Loucy (cell line): ENCODE results near the gene CTDSPL.
A peak's percentile ranks its signal among the peaks of the same experiment; 100 is the strongest.

Experiments used
- H2AFZ ChIP-seq: fragments of 200-600 bp; sonication (generic); 2 replicates; pipeline ENCODE4 v1.6.0; 2016; ENCODE audit warnings: antibody characterized with exemption, mild to moderate bottlenecking, low read length, moderate library complexity
- H3F3A ChIP-seq: fragments of 200-600 bp; 2 replicates; pipeline ENCODE4 v1.6.0; 2016; ENCODE audit warnings: antibody characterized with exemption, low read depth, mild to moderate bottlenecking
- H3K27me3 ChIP-seq: fragments of 200-600 bp; sonication (generic); 2 replicates; pipeline ENCODE4 v1.6.1; 2014; ENCODE audit warnings: low read length, mild to moderate bottlenecking; ENCODE audit not compliant: insufficient read depth, poor library complexity, severe bottlenecking
- H3K36me3 ChIP-seq: fragments of 200-600 bp; sonication (generic); 2 replicates; pipeline ENCODE4 v1.6.1; 2016; ENCODE audit warnings: low read length; ENCODE audit not compliant: insufficient read depth
- H3K4me1 ChIP-seq: fragments of 200-600 bp; sonication (generic); 2 replicates; pipeline ENCODE4 v1.5.1; 2014; ENCODE audit warnings: low read length, mild to moderate bottlenecking; ENCODE audit not compliant: insufficient read depth, poor library complexity, severe bottlenecking
- H3K4me2 ChIP-seq: fragments of 200-600 bp; sonication (generic); 2 replicates; pipeline ENCODE4 v1.6.0; 2014; ENCODE audit warnings: antibody characterized with exemption, low read length, low read depth, mild to moderate bottlenecking; ENCODE audit not compliant: poor library complexity, severe bottlenecking
- H3K4me3 ChIP-seq: fragments of 200-600 bp; sonication (generic); 2 replicates; pipeline ENCODE4 v1.5.1; 2014; ENCODE audit warnings: low read length, mild to moderate bottlenecking, mixed read lengths; ENCODE audit not compliant: poor library complexity, severe bottlenecking
- H3K79me2 ChIP-seq: fragments of 200-600 bp; sonication (generic); 2 replicates; pipeline ENCODE4 v1.6.1; 2014; ENCODE audit warnings: low read length; ENCODE audit not compliant: insufficient read depth
- H3K9ac ChIP-seq: fragments of 200-600 bp; sonication (generic); 2 replicates; pipeline ENCODE4 v1.6.0; 2014; ENCODE audit warnings: mild to moderate bottlenecking, low read depth, low read length, moderate library complexity; ENCODE audit not compliant: poor library complexity, severe bottlenecking
- H3K9me2 ChIP-seq: fragments of 200-600 bp; sonication (generic); replicated peaks from 2 replicates; pipeline ENCODE4 v1.6.1; 2016; ENCODE audit warnings: low read depth, low read length, mixed read lengths
- H3K9me3 ChIP-seq: fragments of 200-600 bp; sonication (generic); 2 replicates; pipeline ENCODE4 v1.6.1; 2014; ENCODE audit warnings: mild to moderate bottlenecking, antibody characterized with exemption, low read length, low read depth; ENCODE audit not compliant: insufficient read depth
- H4K20me1 ChIP-seq: fragments of 200-600 bp; sonication (generic); 2 replicates; pipeline ENCODE4 v1.6.0; 2014; ENCODE audit warnings: antibody characterized with exemption, low read length, mild to moderate bottlenecking; ENCODE audit not compliant: insufficient read depth, poor library complexity, severe bottlenecking
- EZH2phosphoT487 ChIP-seq: fragments of 200-600 bp; IDR thresholded peaks from 2 replicates; pipeline ENCODE4 v1.6.1; 2018; ENCODE audit warnings: antibody characterized with exemption, mild to moderate bottlenecking, moderate library complexity, borderline replicate concordance
- TF ChIP-seq, protein P1 (sequence below): fragments of 200-600 bp; sonication (generic); conservative IDR thresholded peaks from 2 replicates; pipeline ENCODE4 v1.5.1; 2014; ENCODE audit warnings: mild to moderate bottlenecking, antibody characterized with exemption, low read length

Gene CTDSPL

GRCh38 chr3:37898424-37898823 is 36.7 kb downstream of the CTDSPL start:
- peaks cover 68% of the 10 kb centered on the region for H3K4me1 ChIP-seq
- no peak overlapping the region for H3K9ac ChIP-seq
- no peak overlapping the region for H3K4me3 ChIP-seq
- H3K9me2 ChIP-seq: no peaks in the 10 kb centered on the region
- H3K27me3 ChIP-seq: no peaks in the 10 kb centered on the region
- H3K79me2 ChIP-seq: no peaks in the 10 kb centered on the region
- no peaks in the 10 kb centered on the region for H3K36me3 ChIP-seq
- no peak overlapping the region for H2AFZ ChIP-seq
- no peaks in the 10 kb centered on the region for H3F3A ChIP-seq
- TF ChIP-seq, protein P1, sequence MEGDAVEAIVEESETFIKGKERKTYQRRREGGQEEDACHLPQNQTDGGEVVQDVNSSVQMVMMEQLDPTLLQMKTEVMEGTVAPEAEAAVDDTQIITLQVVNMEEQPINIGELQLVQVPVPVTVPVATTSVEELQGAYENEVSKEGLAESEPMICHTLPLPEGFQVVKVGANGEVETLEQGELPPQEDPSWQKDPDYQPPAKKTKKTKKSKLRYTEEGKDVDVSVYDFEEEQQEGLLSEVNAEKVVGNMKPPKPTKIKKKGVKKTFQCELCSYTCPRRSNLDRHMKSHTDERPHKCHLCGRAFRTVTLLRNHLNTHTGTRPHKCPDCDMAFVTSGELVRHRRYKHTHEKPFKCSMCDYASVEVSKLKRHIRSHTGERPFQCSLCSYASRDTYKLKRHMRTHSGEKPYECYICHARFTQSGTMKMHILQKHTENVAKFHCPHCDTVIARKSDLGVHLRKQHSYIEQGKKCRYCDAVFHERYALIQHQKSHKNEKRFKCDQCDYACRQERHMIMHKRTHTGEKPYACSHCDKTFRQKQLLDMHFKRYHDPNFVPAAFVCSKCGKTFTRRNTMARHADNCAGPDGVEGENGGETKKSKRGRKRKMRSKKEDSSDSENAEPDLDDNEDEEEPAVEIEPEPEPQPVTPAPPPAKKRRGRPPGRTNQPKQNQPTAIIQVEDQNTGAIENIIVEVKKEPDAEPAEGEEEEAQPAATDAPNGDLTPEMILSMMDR: no peak
- no peak for TF ChIP-seq EZH2phosphoT487
- no peaks in the 10 kb centered on the region for H4K20me1 ChIP-seq
- H3K4me2 ChIP-seq: no peak overlapping the region
- no peaks in the 10 kb centered on the region for H3K9me3 ChIP-seq

- peak overlapping the region; percentile 37 for H3K4me3 ChIP-seq
- H3F3A ChIP-seq: no peaks in the 10 kb centered on the region
- H3K4me2 ChIP-seq: peak overlapping the region; percentile 49
- H3K79me2 ChIP-seq: no peaks in the 10 kb centered on the region
- TF ChIP-seq EZH2phosphoT487: no peak
- TF ChIP-seq, protein P1: no peak
- H3K4me1 ChIP-seq: peaks cover 73% of the 10 kb centered on the region
- H3K9ac ChIP-seq: peak overlapping the region; percentile 45
- no peaks in the 10 kb centered on the region for H4K20me1 ChIP-seq
- H3K36me3 ChIP-seq: no peaks in the 10 kb centered on the region
- no peaks in the 10 kb centered on the region for H3K27me3 ChIP-seq
- no peaks in the 10 kb centered on the region for H3K9me2 ChIP-seq
- H3K9me3 ChIP-seq: no peaks in the 10 kb centered on the region
- 0 out of 2 replicates have a peak overlapping the region, but pooled peaks have one; percentile 2 for H2AFZ ChIP-seq
These were observed 37.5 kb downstream of the CTDSPL start for GRCh38 chr3:37899101-37899707.

DNA sequence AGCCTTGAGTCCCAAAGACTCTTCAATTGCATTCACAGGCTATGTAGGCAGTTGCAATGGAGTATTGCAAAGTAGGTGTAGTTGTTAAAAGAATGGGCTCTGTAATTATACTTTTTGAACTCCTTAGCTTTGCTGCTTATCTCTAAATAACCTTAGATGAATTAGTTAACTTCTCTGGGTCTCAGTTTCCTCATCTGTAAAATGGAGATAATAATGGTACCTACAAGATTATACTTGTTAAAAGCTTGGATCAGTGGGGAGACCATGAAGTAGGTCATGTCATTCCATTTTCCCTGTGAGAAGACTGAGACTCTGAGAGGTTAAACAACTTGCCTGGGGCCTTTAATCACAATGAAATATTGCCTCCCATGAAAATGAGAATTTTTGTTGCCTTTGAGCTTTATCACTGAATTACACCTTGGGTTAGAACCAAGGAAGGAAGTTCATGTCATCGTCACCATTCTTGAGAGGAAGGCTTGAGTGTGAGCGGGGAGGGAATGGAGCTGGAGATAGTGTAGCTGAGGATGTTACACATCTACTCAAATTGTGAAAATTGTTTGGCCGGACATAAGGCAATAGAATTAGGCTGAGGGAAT is 38.1 kb downstream of the CTDSPL start:
- no peaks in the 10 kb centered on the region for H4K20me1 ChIP-seq

More for the DNA sequence above, 38.1 kb downstream of the CTDSPL start:
- Histone ChIP-seq H3K79me2 (no peaks in the 10 kb centered on the region), H2AFZ (0 out of 2 replicates have a peak overlapping the region, but pooled peaks have one; percentile 2), H3K4me3 (peak overlapping the region; percentile 37), H3F3A (no peaks in the 10 kb centered on the region), H3K36me3 (no peaks in the 10 kb centered on the region), H3K9me2 (no peaks in the 10 kb centered on the region), H3K9ac (peak overlapping the region; percentile 45), H3K27me3 (no peaks in the 10 kb centered on the region), H3K4me1 (peaks cover 79% of the 10 kb centered on the region), H3K4me2 (peak overlapping the region; percentile 49), H3K9me3 (no peaks in the 10 kb centered on the region)
- TF ChIP-seq, protein P1: no peak
- no peak for TF ChIP-seq EZH2phosphoT487
